Glomerular visceral epithelial cell (primary cell): Measurements from ENCODE around the gene CROCC2.
A peak's percentile ranks its signal among the peaks of the same experiment; 100 is the strongest.

Source experiments
- DNase-seq: peaks from one replicate; pipeline ENCODE4 v3.0.0-alpha.2; 2016; ENCODE audit errors: extremely low spot score

CROCC2 gene

DNA sequence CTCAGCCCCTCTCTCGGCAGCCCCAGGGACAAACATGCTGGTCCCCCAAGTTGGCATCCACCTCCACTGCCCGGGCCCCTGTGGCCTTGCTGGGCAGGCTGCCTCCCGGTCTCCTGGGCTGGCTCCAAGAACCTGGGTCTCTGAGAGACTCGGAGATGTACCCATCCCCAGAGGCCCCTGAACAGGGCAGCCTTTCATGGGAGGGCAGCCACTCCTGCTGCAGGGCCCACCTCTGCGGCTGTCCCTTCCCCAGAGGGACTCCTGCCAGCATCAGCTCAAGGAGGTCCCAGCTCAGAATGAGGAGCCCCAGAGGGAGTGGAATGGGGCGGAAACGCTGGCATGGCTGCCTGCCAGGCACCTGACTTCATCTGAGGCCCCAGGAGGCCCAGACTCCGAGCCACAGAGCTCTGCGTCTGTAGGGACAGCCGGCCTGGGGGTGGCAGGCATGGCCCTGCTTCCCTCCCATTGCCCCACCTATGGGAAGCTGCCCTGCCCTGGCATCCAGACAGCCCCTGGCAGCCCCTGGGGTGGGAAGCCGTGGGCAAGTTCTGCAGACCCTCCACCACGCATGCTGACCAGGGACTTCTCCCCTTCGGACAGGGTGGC is 857 bp upstream of the CROCC2 start:
- no peak for DNase-seq

DNA sequence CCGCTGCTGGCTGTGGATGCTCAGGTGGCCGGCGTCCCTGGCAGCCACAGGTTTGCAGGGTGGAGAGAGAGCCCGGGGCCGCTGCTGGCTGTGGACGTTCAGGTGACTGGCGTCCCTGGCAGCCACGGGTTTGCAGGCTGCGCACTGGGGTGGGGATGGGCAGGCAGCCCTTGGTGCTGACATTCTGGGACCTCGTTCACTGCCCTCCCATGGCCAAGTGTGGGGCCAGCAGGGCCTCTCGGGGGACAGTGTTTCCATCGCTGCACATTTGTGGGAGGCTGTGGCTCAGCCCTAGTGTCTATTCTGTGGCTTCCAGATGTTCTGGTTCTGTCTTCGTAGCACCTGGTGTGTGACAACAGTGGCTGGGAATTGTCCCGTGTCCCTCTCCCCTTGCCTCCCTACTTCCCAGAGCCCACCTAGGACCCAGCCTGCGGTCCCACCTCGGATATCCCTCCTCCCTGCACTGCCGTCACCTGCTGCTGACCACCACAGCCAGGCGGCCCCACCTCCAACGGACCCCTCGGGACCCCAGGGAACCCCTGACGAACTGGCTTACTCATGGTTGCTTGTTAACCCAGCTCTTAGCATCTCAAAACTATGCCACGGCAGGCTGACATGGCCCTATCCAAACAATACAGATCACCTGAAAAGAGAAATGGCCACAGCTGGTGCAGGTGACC is 915 bp downstream of the CROCC2 start:
- DNase-seq = no peak

DNA sequence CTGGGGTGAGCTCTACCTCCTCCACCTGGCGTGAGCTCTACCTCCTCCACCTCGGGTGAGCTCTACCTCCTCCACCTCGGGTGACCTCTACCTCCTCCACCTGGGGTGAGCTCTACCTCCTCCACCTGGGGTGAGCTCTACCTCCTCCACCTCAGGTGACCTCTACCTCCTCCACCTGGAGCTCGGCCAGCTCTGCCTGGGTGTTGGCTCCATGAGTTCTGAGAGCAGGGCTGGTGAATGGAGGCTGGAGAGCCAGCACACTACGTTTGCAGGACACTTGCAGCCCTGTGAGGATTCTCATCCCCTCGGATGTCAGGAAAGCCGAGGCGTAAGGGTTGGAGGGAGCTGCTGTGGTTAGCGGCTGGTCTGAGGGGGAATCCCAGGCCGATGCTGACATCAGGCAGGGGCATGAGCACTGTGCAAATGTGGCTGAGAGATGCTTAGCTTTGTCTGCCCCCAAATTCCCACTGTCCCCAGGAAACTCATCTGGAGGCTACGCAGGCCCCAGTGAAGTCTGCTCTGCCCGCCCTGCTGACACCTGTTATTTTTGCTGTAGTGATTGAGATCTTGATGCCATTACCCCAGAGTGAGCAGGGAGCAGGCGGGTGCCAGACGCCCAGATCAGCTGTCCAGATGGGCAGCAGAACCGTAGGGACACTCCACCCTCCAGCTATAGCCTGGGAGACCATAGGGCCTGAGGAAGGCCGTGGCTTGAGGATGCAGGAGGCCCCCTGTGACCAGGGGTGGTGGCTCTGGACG is 3.3 kb downstream of the CROCC2 start:
- no peak for DNase-seq

DNA sequence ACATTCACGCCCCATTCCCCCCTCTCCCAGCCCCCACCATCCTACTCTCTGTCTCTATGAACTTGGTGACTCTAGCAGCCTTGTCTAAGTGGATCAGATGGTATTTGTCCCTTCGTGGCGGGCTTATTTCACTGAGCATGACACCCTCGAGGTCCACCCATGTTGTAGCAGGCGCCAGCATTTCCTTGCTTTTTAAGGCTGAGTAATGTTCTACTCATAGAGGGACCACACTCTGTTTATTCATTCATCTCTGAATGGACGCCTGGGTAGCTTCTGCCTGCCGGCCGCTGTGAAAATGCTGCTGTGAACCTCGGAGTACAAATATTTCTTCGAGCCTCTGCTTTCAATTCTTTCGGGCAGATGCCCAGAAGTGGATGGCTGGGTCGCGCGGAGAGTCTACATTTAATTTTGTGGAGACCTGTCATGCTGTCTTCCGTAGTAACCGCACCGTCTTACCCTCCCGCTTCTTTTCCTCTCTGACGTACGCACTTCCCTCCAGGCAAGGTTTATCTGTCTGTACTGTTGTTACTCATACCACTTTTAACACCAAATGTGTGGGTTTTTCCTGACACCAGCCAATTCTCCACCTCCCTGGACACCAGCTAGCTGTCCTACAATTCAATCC is 5.6 kb downstream of the CROCC2 start:
- no peak for DNase-seq

DNA sequence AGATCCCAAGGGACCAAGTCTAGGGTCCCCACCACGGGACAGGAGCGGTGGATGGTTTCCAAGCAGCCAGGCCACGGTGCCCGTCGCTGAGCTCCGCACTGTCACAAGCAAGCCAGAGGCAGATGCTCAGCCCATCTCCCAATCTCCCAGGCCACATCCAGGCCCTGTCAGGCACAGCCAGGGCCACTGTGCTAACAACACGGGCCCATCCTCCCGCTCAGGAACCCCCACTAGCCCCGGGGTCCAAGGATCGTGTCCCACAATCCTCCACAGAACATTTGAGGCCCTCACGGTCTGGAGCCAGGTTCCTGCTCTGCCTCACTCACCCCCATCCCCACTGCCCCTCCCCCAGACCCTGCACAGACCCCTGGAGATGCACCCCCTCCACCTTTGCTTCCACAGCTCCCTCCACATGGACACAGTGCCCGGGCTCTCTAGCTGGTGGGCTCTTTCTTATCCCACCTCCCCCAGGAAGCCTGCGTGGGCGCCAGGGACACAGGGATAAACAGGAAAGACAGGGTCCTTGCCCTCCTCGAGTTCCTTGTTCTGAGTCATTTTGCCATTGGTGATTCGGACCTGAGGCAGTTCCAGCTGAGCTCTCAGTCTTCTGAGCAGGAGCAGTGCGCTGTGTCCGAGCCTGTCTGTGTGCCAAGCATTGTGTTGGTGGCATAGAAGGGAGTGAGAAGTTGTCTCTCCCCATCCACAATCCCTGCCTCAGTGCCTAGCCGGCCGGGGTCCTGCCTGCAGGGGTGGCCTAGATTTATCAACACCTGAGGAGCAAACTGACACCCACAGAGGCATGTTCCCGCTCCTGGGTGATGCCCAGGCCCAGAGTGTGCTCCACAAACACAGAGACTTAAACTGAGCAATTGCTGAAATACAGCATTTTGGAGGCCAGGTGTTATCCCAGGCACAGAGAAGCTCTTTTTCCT is 7.0 kb downstream of the CROCC2 start:
- DNase-seq = no peak

DNA sequence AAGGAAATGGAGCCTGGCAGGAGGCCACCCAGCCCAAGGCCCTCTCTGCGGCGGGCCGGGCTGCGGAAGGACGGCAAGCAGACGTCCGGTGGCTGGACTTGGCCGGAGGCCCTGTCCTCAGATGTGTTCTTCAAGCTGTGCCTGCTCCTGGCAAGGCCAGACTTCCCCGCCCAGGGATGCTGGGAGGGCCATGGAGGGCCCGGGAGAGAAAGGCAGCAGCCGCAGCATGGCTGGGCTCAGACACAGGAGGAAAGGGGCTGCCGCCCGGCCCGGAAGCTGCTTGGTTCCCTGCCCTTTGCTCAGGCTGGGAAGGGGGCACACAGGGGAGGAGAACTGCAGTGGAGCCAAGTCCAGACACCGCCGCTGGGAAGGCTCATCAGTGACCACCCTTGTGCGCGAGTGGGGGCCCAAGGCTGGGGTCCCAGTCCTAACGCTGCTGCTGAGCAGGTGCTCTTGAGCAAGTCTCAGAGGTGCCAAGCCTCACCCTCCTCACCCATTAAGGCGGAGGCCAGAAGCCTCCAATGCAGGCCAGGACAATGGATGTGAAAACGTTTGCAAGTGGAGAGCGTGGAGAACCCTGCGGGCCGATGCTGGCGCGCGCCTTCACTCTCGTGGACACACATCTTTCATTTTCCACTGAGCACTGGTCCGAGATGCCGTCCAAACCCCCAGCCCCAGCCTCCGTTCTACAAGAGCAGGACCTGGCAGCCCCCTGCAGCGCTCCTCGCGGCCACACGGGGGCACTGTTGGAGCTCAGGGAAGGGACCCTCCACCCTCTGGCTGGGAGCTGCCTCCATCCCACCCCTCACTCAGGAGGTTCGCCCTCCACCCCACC is 7.9 kb downstream of the CROCC2 start:
- peak; percentile 40 for DNase-seq

DNA sequence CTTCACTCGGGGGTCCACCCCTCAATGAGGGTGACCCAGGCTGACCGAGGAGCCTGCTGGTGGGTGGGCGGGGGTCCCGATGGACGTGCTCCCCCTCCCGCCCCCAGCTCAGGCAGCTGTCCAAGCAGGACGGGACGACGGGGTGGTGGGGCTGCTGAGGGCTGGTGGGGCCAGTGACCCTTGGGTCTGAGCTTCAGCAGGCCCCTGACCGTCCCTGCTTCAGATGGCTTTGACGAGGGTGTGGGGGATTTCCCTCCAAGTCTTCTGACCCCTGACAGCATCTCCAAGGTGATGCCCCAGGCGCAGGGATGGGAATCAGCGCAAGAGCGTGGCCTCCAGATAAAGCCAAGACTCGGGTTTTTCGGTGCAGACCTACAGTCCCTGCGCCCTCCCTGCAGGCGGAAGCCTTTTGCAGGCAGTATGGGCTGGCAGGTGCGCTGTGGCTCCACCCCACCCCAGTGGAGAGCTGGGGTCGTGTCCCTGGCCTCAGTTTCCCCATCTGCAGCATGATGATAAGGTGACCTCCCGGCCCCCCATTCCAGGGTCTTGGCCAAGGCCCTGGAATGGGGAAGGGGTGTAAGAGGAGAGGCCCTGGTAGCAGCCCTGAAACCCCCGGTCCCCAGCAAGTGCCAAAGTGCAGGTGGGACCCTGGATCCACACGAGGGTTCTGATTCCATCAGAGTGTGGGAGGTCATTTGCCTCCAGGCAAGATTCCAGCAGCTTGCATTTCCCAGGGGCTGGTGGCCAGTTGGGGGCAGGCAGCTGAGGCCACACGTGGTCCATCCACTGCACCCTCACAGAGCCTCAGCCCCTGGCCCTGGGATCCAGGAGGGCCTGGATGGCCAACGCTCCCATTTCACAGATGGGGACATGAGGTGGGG is 8.7 kb downstream of the CROCC2 start:
- no peak for DNase-seq

DNA sequence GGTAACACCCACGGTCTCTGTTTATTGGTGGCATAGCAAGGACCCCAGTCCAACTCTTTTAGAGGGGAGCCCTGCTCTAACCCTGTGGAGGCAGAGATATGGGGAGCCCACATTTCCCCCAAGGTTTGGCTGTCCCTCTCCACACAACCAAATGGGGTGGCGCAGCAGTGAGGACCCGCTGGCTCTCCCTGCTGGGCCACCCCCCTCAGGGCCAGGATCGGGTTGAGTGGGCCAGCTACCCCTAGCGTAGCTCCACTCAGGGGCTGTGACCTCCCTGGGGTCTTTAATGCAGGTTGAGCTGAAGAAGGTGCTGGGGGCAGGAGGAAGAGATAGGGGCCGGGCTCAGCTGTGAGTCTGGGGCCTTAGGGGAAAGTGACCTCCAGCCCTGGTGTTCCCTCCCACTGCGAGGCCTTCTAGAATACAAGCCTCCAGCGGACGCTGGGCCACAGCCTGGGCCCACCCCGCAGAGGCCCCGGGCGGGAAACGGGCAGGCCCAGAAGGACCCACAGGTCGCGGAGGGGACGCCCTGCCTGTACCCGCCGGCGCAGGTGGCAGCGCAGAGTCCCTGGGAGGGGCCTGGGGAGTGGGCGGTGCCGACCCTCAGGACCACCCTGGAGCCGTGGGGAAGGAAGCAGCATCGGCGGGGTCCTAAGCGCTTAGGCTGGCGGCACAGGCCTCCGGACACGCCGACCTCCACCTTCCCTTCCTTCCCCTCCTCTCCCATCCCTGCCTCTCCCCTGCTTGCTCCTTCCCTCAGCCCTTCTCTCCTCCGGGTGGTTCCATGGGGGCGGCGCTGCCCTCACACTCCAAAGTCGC is 9.6 kb downstream of the CROCC2 start:
- DNase-seq = no peak

DNA sequence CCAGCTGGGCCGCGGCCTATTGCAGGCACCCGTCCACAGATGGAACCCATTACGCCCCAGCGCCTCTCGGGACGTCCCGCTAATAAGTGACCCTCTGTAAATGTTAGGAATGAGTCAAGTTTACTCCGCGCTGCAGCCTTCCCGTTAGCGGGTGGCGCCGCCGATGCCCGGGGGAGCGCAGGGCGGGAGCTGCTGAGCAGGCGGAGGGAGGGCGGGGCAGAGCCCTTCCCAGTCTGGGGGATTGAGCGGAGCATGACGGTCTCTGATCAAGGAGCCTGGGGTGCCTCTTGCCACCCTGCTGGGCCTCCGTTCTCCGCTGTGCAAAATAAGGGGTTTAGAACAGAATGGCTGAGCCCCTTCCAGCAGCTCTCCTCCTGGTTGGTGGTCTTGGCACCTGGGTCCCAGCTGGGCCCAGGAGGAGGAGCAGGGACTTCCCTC is 10.5 kb downstream of the CROCC2 start:
- peak; percentile 76 for DNase-seq

DNA sequence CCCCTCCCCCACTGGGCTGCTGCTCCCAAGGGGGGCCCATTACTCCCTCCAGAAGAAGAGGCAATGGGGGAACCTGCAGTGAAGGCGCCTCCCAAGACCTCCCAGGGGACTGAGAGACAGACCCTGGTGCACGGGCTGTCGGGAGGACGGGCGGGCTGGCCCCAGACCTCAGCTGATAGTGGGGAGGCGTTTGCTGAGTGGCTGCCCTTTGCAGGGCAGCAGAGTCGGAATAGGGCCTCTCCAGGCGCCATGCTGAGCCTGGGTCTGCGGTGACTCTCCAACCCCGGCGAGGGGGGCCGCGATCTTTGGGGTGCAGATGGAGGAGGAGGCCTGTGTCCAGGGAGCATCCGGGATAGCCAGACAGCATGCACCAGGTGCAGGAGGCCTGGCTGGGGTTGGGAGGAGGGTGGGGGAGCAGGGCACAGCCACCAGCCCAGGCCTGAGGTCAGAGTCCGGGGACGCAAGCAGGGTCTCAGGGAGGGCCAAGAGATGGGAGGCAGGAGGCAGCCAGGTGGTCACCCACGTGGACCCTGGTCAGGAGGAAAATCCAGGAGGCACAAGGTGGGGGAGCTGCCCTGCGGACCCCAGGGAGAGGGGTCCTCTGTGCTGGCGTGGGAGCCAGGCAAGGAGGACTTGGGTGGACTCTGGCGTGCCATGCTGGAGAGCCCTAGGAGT is 11.0 kb downstream of the CROCC2 start:
- DNase-seq = no peak

DNA sequence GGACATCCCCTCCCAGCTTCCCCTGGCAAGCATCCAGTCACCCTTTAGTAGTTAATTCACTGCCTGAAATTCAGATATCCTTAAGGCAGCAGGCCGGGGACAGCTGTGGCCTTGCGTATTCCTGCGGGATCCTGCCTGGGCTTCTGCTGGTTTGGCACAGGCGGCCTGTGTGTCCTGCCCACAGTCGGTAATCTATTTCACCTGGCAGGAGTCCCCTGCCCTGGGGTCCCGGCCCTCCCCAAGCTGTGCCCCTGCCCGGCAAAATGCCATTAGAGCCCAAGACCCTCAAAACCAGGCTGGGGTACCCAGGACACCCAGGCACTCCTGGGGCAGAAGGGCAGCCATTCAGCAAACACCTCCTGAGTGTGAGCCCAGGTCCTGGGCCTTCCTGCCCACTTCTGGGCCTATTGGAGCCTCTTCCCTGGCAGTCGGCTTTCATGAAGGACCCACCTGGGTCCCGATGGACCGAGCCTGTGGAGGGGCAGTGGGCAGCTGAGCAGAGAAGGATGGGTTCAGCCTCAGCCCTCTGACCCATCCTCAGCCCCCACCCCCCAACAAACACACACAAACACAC is 11.6 kb downstream of the CROCC2 start:
- no peak for DNase-seq

DNA sequence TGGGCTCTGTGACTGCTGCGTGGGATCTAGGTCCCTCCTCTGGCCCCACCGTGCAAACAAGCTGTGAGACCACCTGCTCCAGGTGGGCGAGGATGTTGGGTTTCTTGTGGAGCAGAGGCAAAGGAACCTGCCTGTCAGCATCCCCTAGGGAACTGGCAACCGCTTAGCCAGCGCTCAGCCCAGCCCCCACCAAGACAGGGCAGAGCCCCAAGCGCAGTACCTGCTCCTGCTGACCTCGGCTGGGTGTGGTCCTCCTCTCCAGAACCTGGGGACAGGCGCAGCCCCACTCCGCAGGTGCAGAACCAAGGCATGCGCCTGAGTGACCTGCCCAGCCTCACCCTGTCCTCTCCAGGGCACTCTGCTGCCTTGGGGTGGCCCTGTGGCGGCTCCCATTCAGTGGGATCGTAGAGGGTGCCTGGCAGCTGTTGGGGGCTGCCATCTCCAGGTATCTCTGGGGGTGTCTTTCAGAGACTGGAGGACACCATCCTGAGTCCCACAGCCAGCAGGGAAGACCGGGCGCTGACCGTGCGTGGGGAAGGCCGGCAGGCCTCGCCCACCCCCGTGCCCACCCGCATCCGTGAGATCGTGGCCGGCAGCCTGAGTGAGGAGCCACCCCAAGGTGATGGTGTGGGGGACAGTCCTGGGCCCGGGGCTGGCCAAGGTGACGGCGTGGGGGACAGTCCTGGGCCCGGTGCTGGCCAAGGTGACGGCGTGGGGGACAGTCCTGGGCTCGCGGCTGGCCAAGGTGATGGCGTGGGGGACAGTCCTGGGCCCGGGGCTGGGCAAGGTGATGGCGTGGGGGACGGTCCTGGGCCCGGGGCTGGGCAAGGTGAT is 12.3 kb downstream of the CROCC2 start:
- DNase-seq = no peak

DNA sequence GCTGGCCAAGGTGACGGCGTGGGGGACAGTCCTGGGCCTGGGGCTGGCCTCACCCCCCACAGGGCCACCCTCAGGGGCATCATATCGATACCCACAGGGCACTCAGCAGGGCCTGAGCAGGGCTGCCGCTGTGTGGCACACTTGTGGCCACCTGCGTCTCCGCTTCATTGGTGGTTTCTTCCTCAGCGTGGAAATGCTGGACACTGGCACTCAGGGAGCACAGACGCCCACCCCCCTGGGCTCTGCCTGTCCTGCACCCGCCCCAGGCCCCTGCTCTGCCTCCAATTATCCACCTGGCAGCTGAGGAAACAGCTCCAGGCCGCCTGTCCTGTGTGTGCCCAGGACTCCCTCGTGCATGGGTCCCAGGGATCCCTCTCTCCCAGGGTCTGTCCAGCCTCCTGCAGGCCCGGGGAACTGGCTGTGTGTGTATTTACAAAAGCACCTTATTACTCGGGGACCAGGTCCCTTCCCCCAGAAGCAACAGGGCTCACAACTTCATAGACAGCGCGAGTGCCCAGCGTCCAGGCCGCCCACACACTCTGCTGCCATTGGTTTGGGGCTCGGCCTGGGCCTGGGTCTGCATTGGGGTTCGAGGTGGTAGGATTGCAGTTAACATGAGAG is 13.1 kb downstream of the CROCC2 start:
- no peak for DNase-seq

DNA sequence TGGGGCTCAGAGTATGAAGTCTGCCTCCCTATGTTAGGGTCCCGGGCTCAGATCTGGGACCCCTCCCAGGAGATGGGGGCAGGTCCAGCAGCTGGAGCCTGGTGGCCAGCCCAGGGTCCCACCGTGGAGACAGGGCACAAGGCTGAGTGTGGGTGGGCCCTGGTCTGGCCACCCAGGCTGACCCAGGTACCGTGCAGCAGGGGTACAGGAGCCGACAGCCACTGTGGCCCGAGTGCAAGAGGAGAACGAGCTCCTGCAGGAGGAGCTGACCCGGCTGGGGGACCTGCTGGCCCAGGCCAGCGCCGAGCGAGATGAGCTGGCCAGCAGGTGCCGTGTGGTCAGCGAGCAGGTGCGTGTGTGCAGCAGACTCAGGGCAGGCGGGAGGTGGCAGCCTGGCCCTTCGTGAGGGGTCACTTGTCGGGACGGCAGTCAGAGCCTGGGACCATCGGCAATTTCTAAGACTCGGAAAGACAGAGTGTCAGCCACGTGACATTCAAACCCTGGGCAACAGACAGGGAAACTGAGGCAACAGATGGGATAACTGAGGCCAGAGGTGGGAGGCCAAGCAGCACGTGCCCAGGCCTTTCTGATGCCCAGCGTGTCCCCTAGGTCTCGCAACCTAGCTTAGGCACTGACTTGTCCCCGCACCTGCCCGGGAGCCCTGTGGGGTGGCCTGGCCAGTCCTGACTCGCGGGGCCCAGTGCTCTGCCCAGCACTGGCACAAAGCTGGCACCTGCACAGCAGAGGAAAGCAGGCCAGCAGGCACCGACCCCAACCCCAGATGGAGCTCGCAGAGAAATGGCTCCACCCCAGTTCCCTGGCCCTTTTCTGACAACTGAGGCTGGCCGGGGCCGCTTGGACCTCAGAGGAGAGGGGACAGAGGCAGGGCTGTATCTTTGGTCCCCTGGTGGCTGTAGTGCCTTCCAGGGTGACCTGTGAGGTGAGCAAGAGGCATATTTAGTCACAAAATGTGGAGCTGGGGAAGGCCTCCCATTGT is 13.9 kb downstream of the CROCC2 start:
- DNase-seq = no peak

DNA sequence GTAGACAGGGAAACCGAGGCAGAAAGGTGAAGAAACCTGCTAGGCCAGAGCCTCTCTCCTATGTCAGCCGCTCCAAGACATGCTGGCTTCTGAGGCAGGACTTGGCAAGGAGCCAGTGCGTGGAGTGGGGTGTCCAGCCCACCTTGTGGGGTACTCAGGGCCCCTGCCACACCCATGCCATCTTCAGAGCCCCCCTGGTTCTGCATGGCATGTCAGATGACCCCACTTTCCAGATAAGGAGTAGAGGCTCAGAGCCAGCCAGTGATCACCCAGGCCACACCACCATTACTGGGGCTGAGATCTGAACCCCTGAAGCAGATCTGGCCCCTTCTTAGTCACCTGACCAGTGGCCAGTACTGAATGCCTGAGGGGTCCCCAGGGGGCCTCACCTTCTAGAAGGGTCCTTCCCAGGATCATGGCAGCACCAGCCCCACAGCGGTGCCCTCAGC is 14.7 kb downstream of the CROCC2 start:
- DNase-seq = no peak
